Measurements from ENCODE around the gene THEMIS. TPM values are rescaled to one million over a fixed set of nuclear protein-coding genes. Genes with fewer than 3 reads are reported as not detected.

THEMIS gene
- total RNA-seq, 4 donors from 2014 or later, result 1.1 to 6.0 (median 3.9) TPM

GRCh38 chr6:127718694-127719093 lies 182.2 kb downstream of the THEMIS start:
- H3K36me3 ChIP-seq, result no peaks in the 10 kb centered on the region
- H3K27ac ChIP-seq, result no peak overlapping the region
- H3K27me3 ChIP-seq, result no peaks in the 10 kb centered on the region
- no peaks in the 10 kb centered on the region for H3K9me3 ChIP-seq
- in situ Hi-C loops (cut with MboI; ENCODE audit: low pct_ligation_motif_present in 1 of 4, low pct_unique_long_range_greater_than_20kb in 1 of 4, low sequenced_read_pairs in 3 of 4) (no loop called here), intact Hi-C loops (cut with DNase I; ENCODE audit: low total_unique reads) (no loop called here)
- H3K4me3 ChIP-seq, result no peak overlapping the region
- WGBS, 2 donors (ENCODE audit: low coverage in 1 of 2), result 75 to 81% methylated on average over 3 of the region's 3 CpGs
- TF ChIP-seq EP300 (IDR thresholded peaks at IDR 0.05; ENCODE audit: low read depth), result no peak
- TF ChIP-seq POLR2AphosphoS5 (IDR thresholded peaks at IDR 0.05), result no peak
- TF ChIP-seq CTCF (IDR thresholded peaks at IDR 0.05), result no peak
- no peak for TF ChIP-seq POLR2A (IDR thresholded peaks at IDR 0.05)
- DNase-seq, result no peak
- no peaks in the 10 kb centered on the region for H3K4me1 ChIP-seq

GRCh38 chr6:127717384-127717783 lies 183.5 kb downstream of the THEMIS start:
- H3K9me3 ChIP-seq, result no peaks in the 10 kb centered on the region
- H3K27me3 ChIP-seq, result no peaks in the 10 kb centered on the region
- no peaks in the 10 kb centered on the region for H3K36me3 ChIP-seq
- WGBS, 2 donors (ENCODE audit: low coverage in 1 of 2), result 79 to 82% methylated on average over 2 of the region's 2 CpGs
- no peak for DNase-seq
- TF ChIP-seq POLR2AphosphoS5 (IDR thresholded peaks at IDR 0.05) (no peak), EP300 (IDR thresholded peaks at IDR 0.05; ENCODE audit: low read depth) (no peak), CTCF (IDR thresholded peaks at IDR 0.05) (no peak), POLR2A (IDR thresholded peaks at IDR 0.05) (no peak)
- no peak overlapping the region for H3K27ac ChIP-seq
- in situ Hi-C loops (cut with MboI; ENCODE audit: low pct_ligation_motif_present in 1 of 4, low pct_unique_long_range_greater_than_20kb in 1 of 4, low sequenced_read_pairs in 3 of 4) (no loop called here), intact Hi-C loops (cut with DNase I; ENCODE audit: low total_unique reads) (no loop called here)
- H3K4me1 ChIP-seq, result no peaks in the 10 kb centered on the region
- H3K4me3 ChIP-seq, result no peak overlapping the region

GRCh38 chr6:127716465-127716864 lies 184.4 kb downstream of the THEMIS start:
- intact Hi-C loops (cut with DNase I; ENCODE audit: low total_unique reads) (no loop called here), in situ Hi-C loops (cut with MboI; ENCODE audit: low pct_ligation_motif_present in 1 of 4, low pct_unique_long_range_greater_than_20kb in 1 of 4, low sequenced_read_pairs in 3 of 4) (no loop called here)
- H3K4me1 ChIP-seq, result no peaks in the 10 kb centered on the region
- H3K4me3 ChIP-seq, result no peak overlapping the region
- WGBS, 2 donors (ENCODE audit: low coverage in 1 of 2), result 85 to 89% methylated on average over 1 to 2 of the region's 2 CpGs
- no peak for DNase-seq
- H3K9me3 ChIP-seq, result no peaks in the 10 kb centered on the region
- no peaks in the 10 kb centered on the region for H3K36me3 ChIP-seq
- TF ChIP-seq EP300 (IDR thresholded peaks at IDR 0.05; ENCODE audit: low read depth) (no peak), POLR2A (IDR thresholded peaks at IDR 0.05) (no peak), POLR2AphosphoS5 (IDR thresholded peaks at IDR 0.05) (no peak), CTCF (IDR thresholded peaks at IDR 0.05) (no peak)
- H3K27ac ChIP-seq, result no peak overlapping the region
- H3K27me3 ChIP-seq, result no peaks in the 10 kb centered on the region

DNA sequence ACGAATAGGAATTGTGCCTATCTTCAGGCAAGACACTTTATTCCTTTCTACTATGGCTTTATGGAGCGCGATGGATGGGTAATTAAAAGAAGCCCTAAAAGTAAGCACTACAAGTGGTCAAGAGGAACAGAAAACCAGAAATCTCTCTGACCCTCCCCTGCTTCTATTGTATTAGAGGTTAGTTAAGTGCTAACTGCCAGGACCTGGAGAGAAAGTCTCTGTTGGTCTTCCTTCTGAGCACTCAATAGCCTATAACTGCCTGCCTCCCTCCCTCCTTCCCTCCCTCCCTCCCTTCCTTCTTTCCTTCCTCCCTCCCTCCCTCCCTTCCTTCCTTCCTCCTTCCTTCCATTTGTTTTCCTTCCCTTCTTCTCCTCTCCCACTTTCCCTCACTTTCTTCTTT lies 190.2 kb downstream of the THEMIS start:
- no peaks in the 10 kb centered on the region for H3K9me3 ChIP-seq
- no peak overlapping the region for H3K27ac ChIP-seq
- no peaks in the 10 kb centered on the region for H3K4me1 ChIP-seq
- intact Hi-C loops (cut with DNase I; ENCODE audit: low total_unique reads) (no loop called here), in situ Hi-C loops (cut with MboI; ENCODE audit: low pct_ligation_motif_present in 1 of 4, low pct_unique_long_range_greater_than_20kb in 1 of 4, low sequenced_read_pairs in 3 of 4) (no loop called here)
- H3K36me3 ChIP-seq, result no peaks in the 10 kb centered on the region
- no peaks in the 10 kb centered on the region for H3K27me3 ChIP-seq
- TF ChIP-seq EP300 (IDR thresholded peaks at IDR 0.05; ENCODE audit: low read depth) (no peak), POLR2A (IDR thresholded peaks at IDR 0.05) (no peak), CTCF (IDR thresholded peaks at IDR 0.05) (no peak), POLR2AphosphoS5 (IDR thresholded peaks at IDR 0.05) (no peak)
- H3K4me3 ChIP-seq, result no peak overlapping the region
- 83% methylated on average over 3 of the region's 3 CpGs; no CpG with 5 or more reads in 1 of the 2 donors for WGBS, 2 donors (ENCODE audit: low coverage in 1 of 2)
- DNase-seq, result no peak
